B cell (primary cell): ENCODE data around the gene KCNN1. TPM values are rescaled to one million over a fixed set of nuclear protein-coding genes. Genes with fewer than 3 reads are reported as not detected.
A peak's percentile ranks its signal among the peaks of the same experiment; 100 is the strongest.

ENCODE experiments used
- ATAC-seq: fragments of 200-7000 bp; cut with Tn5 transposase; one replicate; pipeline ENCODE4 v1.10.0; 2021; ENCODE audit warnings: low read depth, mild to moderate bottlenecking, moderate number of reproducible peaks, moderate library complexity
- CTCF ChIA-PET: fragments of 350-600 bp; sonication (Branson Sonifier 250); formaldehyde crosslinking; loops from one replicate; lab custom pipeline; 2021; ENCODE audit warnings: antibody characterized with exemption, inconsistent platforms; lab: Charles Lee
- POLR2A ChIA-PET: fragments of 350-600 bp; sonication (Branson Sonifier 250); formaldehyde crosslinking; loops from one replicate; lab custom pipeline; 2021; ENCODE audit warnings: antibody characterized with exemption; lab: Charles Lee
- DNase-seq: peaks from one replicate; pipeline ENCODE4 v3.0.0; 2013
- H2AFZ ChIP-seq: 2 replicates; pipeline ENCODE4 v1.6.1; 2012; ENCODE audit warnings: mild to moderate bottlenecking, low read depth, low read length; ENCODE audit not compliant: insufficient read depth, poor library complexity, severe bottlenecking
- H3K27ac ChIP-seq, 2 donors: 1 replicate in 1 of 2; 2 replicates in 1 of 2; pipeline ENCODE4 v1.5.1; 2012 to 2013; ENCODE audit warnings: low read length in 2 of 2, mild to moderate bottlenecking in 2 of 2, moderate library complexity in 1 of 2
- H3K27me3 ChIP-seq, 4 experiments: fragments of 200-600 bp in 1 of 4; sonication (generic) in 1 of 4; replicated peaks in 1 of 4; 1 replicate in 2 of 4; 2 replicates in 2 of 4; pipeline versions ENCODE4 v1.6.1 to v1.7.0; 2013 to 2016; ENCODE audit warnings: low read length in 3 of 4, mild to moderate bottlenecking in 2 of 4, mixed read lengths in 1 of 4, moderate library complexity in 1 of 4; ENCODE audit not compliant: insufficient read depth in 4 of 4, control insufficient read depth in 3 of 4; ENCODE audit errors: control extremely low read depth in 1 of 4
- H3K36me3 ChIP-seq, 2 experiments: replicated peaks in 1 of 2; 1 replicate in 1 of 2; 2 replicates in 1 of 2; pipeline versions ENCODE4 v1.6.1 to v1.7.1; 2013; ENCODE audit warnings: low read length in 1 of 2; ENCODE audit not compliant: insufficient read depth in 2 of 2, control insufficient read depth in 1 of 2; ENCODE audit errors: control extremely low read depth in 1 of 2, extremely low read depth in 1 of 2
- H3K4me1 ChIP-seq, 2 donors: fragments of 200-600 bp in 1 of 2; sonication (generic) in 1 of 2; 1 replicate in 1 of 2; 2 replicates in 1 of 2; pipeline versions ENCODE4 v1.5.1 to v1.6.1; 2013 to 2017; ENCODE audit warnings: low read length in 2 of 2; ENCODE audit not compliant: control insufficient read depth in 2 of 2, insufficient read depth in 2 of 2
- H3K4me2 ChIP-seq: replicated peaks from 2 replicates; pipeline ENCODE3; 2012; ENCODE audit warnings: mild to moderate bottlenecking, low read depth, low read length; ENCODE audit not compliant: poor library complexity, severe bottlenecking
- H3K4me3 ChIP-seq, 5 experiments: fragments of 200-600 bp in 1 of 5; sonication (generic) in 1 of 5; 1 replicate in 3 of 5; 2 replicates in 2 of 5; pipeline versions ENCODE4 v1.5.1 to v1.7.0; 2011 to 2016; ENCODE audit warnings: low read length in 4 of 5, mild to moderate bottlenecking in 4 of 5, low read depth in 2 of 5, control low read depth in 1 of 5, moderate library complexity in 1 of 5; ENCODE audit not compliant: insufficient read depth in 1 of 5; ENCODE audit errors: control extremely low read depth in 1 of 5, extremely low read depth in 1 of 5
- H3K79me2 ChIP-seq: fragments of 200-600 bp; sonication (generic); one replicate; pipeline ENCODE4 v1.6.0; 2016; ENCODE audit warnings: low read length; ENCODE audit not compliant: control insufficient read depth, insufficient read depth
- H3K9ac ChIP-seq: fragments of 200-600 bp; sonication (generic); 2 replicates; pipeline ENCODE4 v1.6.1; 2017; ENCODE audit warnings: mild to moderate bottlenecking, low read length, moderate library complexity
- H3K9me3 ChIP-seq, 3 donors: one replicate each; pipeline versions ENCODE4 v1.6.1 to v1.7.1; 2013; ENCODE audit warnings: low read length in 2 of 3; ENCODE audit not compliant: control insufficient read depth in 2 of 3, insufficient read depth in 1 of 3; ENCODE audit errors: control extremely low read depth in 1 of 3
- H4K20me1 ChIP-seq: 2 replicates; pipeline ENCODE4 v1.6.0; 2012; ENCODE audit warnings: mild to moderate bottlenecking, low read length; ENCODE audit not compliant: insufficient read depth, control insufficient read depth, poor library complexity, severe bottlenecking
- H3K27ac Mint-ChIP-seq: one replicate; pipeline ENCODE4 v1.8.0; 2021; ENCODE audit warnings: mixed read lengths
- H3K27me3 Mint-ChIP-seq: one replicate; pipeline ENCODE4 v1.8.0; 2021; ENCODE audit warnings: mixed read lengths
- H3K4me1 Mint-ChIP-seq: one replicate; pipeline ENCODE4 v1.8.0; 2021; ENCODE audit warnings: mixed read lengths
- H3K4me3 Mint-ChIP-seq: one replicate; pipeline ENCODE4 v1.8.0; 2021; ENCODE audit warnings: mixed read lengths
- H3K9me3 Mint-ChIP-seq: one replicate; pipeline ENCODE4 v1.8.0; 2022; ENCODE audit warnings: mixed read lengths; ENCODE audit not compliant: insufficient read depth
- EZH2 ChIP-seq: IDR thresholded peaks from 2 replicates; pipeline ENCODE4 v1.6.1; 2012; ENCODE audit warnings: borderline replicate concordance, low read depth, mild to moderate bottlenecking, moderate library complexity, low read length; ENCODE audit not compliant: insufficient read depth, poor library complexity, severe bottlenecking
- WGBS: methylation state at CpG from one replicate; pipeline ENCODE4 v1.1.5; 2013; ENCODE audit warnings: missing lambda C conversion rate; ENCODE audit not compliant: insufficient coverage; 5-methylcytosine and 5-hydroxymethylcytosine counted together
- intact Hi-C: fragments of 100-400 bp; cut with micrococcal nuclease; formaldehyde crosslinking; loops from one replicate; pipeline ENCODE4 v1.10.0; 2022
- polyA plus RNA-seq: library from polyadenylated mRNA; depleted of rRNA; stranded (reverse); fragments of >200 nt; gene quantifications from 2 replicates; pipeline ENCODE4 v1.2.3, GENCODE V29; 2012
- total RNA-seq, 2 donors: library from RNA; stranded (reverse); fragments of 120-200 nt in 1 of 2; gene quantifications; 1 replicate in 1 of 2; 2 replicates in 1 of 2; pipeline versions ENCODE4 v1.2.3 to v1.2.4, GENCODE V29; 2013 to 2022
- TF ChIP-seq, protein P1 (sequence below): fragments of 200-600 bp; IDR thresholded peaks from one replicate; pipeline ENCODE4 v1.8.0; 2022; ENCODE audit warnings: antibody characterized with exemption, mild to moderate bottlenecking

KCNN1 gene
- total and polyA plus RNA-seq, 2 donors (not counting 1 experiment from before 2014, with no cell fraction given) = 0.04 TPM; not detected in 1

DNA sequence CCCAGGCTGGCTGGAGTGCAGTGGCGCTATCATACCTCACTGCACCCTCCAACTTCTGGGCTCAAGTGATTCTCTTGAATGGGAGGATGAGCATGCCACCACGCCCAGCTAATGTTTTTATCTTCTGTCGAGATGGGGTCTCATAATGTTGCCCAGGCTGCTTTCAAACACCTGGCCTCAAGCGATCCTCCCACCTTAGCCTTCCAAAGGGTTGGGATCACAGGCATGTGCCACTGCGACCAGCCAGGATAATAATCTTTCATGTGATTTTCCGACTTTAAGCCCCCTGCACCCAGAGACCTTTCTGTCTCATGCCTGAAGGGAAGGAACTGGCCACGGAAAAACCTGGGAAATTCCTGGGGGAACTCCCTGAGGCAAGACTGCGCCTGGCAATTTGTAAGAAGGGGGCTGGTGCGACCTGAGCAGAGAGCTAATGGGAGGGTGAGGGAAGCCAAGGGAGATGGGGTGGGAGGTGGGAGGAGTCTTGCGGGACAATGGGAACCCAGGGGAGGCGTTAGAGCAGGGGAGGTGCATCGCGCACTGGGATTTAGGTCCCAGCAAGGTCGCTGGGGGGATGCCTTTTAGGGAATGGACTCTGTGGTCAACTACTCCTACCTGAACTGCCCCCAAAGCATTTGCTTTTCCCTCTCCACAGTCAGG is 35.2 kb upstream of the KCNN1 start:
- H3K4me2 ChIP-seq = peak overlapping the region; percentile 80
- H3K79me2 ChIP-seq = peaks cover 32% of the 10 kb centered on the region
- no peak for TF ChIP-seq EZH2
- TF ChIP-seq, protein P1, sequence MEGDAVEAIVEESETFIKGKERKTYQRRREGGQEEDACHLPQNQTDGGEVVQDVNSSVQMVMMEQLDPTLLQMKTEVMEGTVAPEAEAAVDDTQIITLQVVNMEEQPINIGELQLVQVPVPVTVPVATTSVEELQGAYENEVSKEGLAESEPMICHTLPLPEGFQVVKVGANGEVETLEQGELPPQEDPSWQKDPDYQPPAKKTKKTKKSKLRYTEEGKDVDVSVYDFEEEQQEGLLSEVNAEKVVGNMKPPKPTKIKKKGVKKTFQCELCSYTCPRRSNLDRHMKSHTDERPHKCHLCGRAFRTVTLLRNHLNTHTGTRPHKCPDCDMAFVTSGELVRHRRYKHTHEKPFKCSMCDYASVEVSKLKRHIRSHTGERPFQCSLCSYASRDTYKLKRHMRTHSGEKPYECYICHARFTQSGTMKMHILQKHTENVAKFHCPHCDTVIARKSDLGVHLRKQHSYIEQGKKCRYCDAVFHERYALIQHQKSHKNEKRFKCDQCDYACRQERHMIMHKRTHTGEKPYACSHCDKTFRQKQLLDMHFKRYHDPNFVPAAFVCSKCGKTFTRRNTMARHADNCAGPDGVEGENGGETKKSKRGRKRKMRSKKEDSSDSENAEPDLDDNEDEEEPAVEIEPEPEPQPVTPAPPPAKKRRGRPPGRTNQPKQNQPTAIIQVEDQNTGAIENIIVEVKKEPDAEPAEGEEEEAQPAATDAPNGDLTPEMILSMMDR = no peak
- peak overlapping the region; percentile 96 for H2AFZ ChIP-seq
- H3K9me3 ChIP-seq = peaks cover 0 to 5% (median 0%) of the 10 kb centered on the region in 3 donors
- Mint-ChIP-seq H3K4me1 (peaks cover 22% of the 10 kb centered on the region), H3K27ac (peak overlapping the region; percentile 20), H3K27me3 (peaks cover 3% of the 10 kb centered on the region), H3K9me3 (no peaks in the 10 kb centered on the region), H3K4me3 (peak overlapping the region; percentile 70)
- WGBS = 46% methylated on average over 8 of the region's 14 CpGs
- H3K27ac ChIP-seq = no peak overlapping the region
- no peaks in the 10 kb centered on the region for H4K20me1 ChIP-seq
- peak overlapping the region; percentile 91 for H3K9ac ChIP-seq
- peak overlapping the region in 2 of 5 experiments; percentile 78 to 81 for H3K4me3 ChIP-seq
- intact Hi-C loops = loop anchor here (1.0 to 2.0 kb wide), 4 partner anchors 59 to 221 kb away; partner anchors contain the start of genes PIK3R2 and RPL18A
- POLR2A ChIA-PET = interaction anchor here (0.5 to 2.2 kb wide), 9 partner anchors 30 to 160 kb away, joined by 3 to 65 read pairs (median 4); partner anchors contain the start of gene RPL18A
- DNase-seq = peak; percentile 30
- H3K4me1 ChIP-seq = peaks cover 11 to 19% of the 10 kb centered on the region in 2 donors
- no peak for ATAC-seq
- CTCF ChIA-PET = interaction anchor here (0.5 to 11.7 kb wide), 22 partner anchors 10 to 490 kb away, joined by 3 to 374 read pairs (median 5); partner anchors contain the start of genes ARRDC2, JAK3, PIK3R2 and RPL18A
- H3K36me3 ChIP-seq = no peaks in the 10 kb centered on the region
- no peaks in the 10 kb centered on the region for H3K27me3 ChIP-seq
